ENCODE measurements around the gene COL4A6.

COL4A6 gene

DNA sequence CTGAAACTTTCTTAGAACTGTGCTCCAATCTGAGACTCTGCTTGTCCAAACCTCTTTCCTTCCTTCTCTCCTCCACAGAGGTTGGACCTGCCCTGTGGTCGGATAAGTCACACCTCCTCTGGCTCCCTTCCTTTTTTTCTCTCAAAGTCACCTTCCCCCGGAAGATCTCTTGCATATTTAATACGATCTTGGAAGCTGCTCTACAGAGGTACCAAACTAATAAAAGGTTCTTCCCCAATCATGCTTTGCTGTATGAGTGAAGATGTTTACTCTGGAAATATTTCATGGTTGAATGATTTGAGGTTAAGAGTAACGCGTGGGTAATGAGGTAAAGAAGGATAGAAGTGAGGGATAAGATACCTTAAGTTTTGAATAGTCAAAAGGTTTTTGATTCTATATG, 180.7 kb downstream of the COL4A6 start:
- DNase-seq (ENCODE audit: insufficient read length, low spot score) = no peak
- FAIRE-seq = no peak
- no peak for TF ChIP-seq POLR2A (IDR thresholded peaks at IDR 0.05; ENCODE audit: low read depth, low read length)

DNA sequence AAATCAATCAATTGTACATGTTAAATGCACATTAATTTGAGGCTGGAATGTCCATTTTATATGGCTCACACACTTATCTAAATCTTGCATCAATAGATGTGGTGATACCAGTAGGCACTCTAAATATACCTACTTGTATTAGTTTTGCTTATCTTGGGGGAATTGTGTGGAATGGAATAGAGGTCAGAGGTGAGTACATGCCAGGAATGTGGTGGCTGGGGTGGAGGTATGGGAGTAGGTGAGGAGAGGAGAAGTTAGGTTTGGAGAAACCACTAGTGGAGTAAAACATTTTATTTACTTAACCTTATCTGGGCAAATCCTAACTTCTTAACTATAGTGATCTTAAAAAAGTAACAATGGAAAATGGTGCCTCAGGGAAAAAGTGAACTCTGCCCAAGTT, 183.6 kb downstream of the COL4A6 start:
- no peak for FAIRE-seq
- TF ChIP-seq POLR2A (IDR thresholded peaks at IDR 0.05; ENCODE audit: low read depth, low read length) = no peak
- no peak for DNase-seq (ENCODE audit: insufficient read length, low spot score)

DNA sequence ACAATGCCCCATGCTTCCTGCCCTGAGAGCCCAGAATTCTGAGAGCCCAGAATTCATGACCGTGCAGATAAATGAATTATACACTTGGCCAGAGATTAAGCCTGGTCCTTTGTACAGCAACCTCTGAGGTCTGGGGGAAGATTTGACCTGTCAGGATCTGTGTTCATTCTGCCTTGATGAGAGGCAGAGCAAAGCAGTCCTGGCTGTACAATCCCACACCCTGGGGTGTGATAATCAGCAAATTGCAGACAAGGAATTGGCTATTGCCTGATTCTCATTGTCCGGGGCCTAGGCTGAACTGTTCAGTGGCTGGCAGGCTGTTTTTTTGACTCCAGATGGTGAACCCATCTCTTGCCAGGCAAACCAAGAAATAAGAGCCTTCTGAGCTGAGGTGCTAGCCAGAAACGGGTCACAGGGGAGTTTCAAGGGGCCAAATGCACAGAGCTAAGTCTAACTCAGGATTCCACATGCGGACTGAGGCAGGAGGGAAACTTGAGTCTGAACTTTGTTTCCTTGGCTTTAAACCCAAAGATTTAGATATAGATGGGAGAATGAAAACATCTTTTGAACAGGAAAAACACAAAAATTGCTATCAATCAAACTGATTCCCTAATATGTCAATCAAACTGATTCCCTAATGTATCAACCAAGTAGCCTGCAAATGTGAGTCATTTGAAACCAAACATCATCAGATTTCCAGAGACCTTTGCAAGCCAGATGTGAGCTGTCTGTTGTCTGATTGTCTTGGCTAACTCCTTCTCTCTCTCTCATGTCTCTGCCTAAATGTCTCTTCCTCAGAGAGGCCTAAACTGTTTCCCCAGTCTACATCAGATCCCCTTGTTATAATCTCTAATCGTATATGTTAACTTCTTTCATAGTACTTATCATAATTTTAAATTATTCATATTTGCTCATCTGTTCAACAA, 187.3 kb downstream of the COL4A6 start:
- FAIRE-seq (no peak), DNase-seq (ENCODE audit: insufficient read length, low spot score) (no peak)
- TF ChIP-seq POLR2A (IDR thresholded peaks at IDR 0.05; ENCODE audit: low read depth, low read length) = no peak

DNA sequence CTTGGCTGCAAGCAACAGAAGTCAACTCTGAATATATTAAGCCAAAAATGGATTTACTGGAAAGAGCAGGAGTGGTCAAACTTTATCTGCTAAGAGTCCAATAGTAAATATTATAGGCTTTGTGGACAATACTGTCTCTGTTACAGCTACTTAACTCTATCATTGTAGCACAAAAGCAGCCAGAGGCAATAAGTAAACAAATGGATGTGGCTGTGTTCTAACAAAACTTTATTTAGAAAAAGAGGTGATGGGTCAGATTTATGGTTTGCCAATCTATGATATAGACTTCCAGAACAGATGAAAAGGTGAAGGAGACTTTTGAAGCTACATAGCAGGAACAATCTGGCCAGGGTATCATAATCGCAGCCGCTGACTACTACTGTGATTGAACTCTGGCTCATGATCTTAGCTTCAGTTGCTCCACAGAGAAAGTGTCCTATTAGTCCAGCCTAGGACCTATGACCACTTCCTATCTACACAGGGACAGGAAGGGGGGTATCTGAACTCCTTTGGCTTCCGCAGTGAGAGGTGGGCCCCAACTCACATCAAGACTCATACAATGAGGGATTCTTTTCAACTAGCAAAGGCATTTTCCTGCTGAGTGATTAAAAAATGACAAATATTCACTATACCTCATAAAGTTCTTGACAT, 191.8 kb downstream of the COL4A6 start:
- TF ChIP-seq POLR2A (IDR thresholded peaks at IDR 0.05; ENCODE audit: low read depth, low read length) = no peak
- FAIRE-seq (no peak), DNase-seq (ENCODE audit: insufficient read length, low spot score) (no peak)

DNA sequence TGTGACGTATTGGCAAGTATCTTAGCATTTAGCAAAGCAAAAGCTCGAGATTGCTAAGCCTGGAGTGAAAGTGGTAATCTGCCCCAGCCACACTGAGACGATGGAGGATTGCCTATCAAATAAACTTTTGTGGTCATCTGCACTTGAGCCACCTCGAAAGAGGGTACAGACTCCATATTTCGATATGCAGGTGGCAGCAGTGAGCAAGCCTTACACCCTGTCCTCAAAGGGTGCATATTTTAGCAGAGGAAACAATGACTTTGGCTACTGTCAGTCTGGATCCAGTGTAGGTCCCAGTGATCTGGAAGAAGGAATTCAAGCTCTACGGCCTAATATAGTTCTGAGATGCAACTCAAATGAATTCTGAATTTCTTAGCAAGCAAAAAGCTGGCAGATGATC, 192.8 kb downstream of the COL4A6 start:
- no peak for DNase-seq (ENCODE audit: insufficient read length, low spot score)
- TF ChIP-seq POLR2A (IDR thresholded peaks at IDR 0.05; ENCODE audit: low read depth, low read length) = no peak

DNA sequence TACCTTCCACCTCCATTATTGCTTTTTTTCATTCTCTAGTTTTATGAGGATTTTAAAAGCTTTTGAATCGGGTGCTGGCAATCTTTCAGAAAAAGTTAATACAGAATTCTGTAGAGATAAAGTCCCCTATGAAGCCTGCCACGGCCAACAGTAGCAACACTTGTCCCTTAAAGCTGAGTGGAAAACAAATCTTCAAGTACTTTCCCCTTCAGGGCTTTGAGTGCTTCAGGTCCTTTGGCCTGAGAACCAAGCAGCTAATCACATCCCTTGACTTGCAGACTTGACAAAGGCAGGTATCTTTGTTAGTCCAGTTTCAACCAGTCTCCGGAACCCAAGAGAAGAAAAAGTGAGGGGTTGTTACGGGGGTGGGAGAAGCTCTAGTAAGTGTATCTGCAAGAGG, 202.2 kb downstream of the COL4A6 start:
- FAIRE-seq = no peak
- no peak for TF ChIP-seq POLR2A (IDR thresholded peaks at IDR 0.05; ENCODE audit: low read depth, low read length)
- DNase-seq (ENCODE audit: insufficient read length, low spot score) = no peak

More for the DNA sequence above, 192.8 kb downstream of the COL4A6 start:
- FAIRE-seq = no peak

DNA sequence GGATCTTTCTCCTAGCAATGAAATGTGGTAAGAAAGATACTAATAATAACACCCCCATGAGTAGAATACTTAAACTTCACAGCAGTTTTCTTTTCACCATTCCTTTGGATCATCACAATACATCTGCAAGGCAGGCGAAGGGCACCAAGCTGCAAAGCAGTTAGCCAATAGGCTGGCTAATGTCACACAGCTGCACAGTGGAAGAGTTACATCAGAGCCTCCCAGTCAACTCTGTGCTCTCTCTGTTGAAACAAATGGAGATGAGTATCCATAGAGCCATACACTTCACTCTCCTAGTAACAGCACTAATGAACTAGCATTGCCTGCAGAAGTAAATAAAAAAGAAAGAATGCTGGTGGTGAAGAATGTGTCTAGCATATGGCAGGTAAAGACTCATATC, 207.6 kb downstream of the COL4A6 start:
- TF ChIP-seq POLR2A (IDR thresholded peaks at IDR 0.05; ENCODE audit: low read depth, low read length) = no peak
- FAIRE-seq (no peak), DNase-seq (ENCODE audit: insufficient read length, low spot score) (no peak)

DNA sequence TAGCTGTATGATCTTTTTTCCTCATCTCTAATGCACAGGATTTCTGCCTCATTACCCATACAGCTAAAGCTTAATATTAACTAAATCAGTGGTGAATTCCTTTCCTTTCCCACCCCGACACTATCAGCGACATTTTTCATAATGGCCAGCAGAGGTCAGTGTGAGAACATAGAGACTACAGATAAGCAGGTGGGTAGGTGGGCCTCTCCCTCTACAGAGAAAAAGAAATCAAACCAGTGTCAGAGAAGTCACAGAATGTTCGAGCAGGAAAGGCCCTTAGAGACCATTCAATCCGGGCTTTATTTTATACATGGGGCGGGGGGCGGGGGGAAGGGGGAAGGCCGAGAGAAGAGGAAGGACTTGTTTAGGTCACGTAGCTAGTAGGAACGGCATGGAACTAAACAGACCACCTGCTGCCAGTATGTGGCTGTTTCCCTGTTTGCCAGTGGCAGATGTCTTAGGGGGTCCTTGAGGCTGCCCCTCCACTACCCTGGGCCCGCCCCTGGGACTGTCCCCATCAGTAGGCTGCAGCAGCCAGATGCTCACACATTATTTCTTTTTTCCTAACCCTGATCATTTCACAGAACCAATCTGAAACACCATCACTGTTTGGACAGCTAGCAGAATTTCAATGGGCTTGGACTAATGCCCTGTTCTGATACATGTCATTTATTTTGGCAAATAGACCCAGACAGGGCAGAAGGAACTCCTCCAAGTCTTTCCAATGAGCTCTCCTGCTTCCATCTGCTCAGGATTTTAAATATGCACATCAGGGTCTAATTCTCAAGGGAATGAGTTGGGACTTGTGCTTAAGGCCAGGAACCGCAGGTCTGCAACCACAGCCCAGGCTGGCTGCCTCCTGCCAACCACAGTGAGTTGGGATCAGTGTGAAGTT, 213.2 kb downstream of the COL4A6 start:
- FAIRE-seq = peak; percentile 69
- DNase-seq (ENCODE audit: insufficient read length, low spot score) = peak; percentile 35
- TF ChIP-seq POLR2A (IDR thresholded peaks at IDR 0.05; ENCODE audit: low read depth, low read length) = no peak

DNA sequence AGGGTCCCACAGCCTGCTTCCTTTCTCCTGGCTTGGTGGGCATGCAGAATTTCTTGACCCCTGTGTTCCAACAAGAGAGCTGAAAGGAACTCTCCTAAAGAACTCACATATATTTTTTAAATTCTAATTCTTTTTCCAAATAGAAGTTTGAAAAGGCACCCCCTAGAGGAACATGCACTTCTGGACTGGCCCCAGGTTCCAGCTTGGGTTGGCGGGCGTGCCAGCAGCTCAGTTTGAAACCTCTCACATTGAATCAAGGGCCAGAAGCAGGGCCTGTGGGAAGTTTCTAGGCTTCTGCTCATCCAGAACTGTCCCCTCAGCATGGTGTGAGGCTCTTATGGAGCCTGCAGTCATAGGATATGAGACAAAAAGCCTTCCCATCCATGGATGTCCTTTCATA, 214.0 kb downstream of the COL4A6 start:
- no peak for FAIRE-seq

DNA sequence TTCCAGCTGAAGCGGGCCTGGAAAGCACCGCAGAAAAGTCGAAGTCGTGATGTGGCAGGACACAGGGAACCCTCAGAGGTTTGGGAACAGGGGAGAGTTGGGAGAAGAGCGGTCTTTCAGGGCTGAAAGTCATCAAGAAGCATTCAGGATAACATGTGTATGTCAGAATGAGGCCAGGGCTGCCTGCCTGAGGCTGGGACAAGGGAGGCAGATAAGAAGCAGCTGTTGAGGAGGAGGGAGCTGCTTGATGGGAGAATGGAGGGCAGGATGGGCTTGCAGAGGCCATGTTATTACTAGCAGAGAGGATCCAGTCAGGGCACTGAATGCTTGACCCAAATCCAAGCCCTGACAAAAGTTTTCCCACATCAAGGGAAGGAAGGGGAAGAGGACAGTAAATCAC, 214.6 kb downstream of the COL4A6 start:
- FAIRE-seq = no peak
- TF ChIP-seq POLR2A (IDR thresholded peaks at IDR 0.05; ENCODE audit: low read depth, low read length) = no peak
- no peak for DNase-seq (ENCODE audit: insufficient read length, low spot score)

More for the DNA sequence above, 214.0 kb downstream of the COL4A6 start:
- DNase-seq (ENCODE audit: insufficient read length, low spot score) = no peak
- no peak for TF ChIP-seq POLR2A (IDR thresholded peaks at IDR 0.05; ENCODE audit: low read depth, low read length)

DNA sequence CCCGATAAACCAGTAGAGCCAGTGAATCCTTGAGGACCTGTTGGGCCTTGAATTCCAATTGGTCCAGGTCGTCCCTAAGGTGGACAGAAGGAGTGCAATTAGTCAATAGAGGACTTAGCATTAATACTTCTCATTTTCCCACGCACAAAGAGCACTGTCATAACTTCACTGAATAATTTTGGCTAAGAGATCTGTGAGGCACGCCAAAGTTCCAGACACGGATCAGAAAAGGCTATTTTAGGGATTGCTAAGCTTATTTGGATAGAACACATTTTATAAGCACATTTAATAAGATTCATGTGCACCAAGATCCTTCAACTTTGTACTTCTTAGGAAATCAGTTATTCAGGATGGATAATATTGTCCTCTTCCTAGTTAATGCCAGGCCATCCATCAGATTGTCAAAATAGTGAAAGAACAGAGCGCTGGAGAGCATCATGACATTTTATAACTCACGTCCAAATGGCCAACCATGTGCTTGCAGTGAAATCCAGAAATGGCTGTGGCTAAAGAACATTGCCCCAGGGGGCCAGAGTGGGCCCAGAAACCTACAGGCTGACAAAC, 216.8 kb downstream of the COL4A6 start:
- no peak for FAIRE-seq
- TF ChIP-seq POLR2A (IDR thresholded peaks at IDR 0.05; ENCODE audit: low read depth, low read length) = no peak

DNA sequence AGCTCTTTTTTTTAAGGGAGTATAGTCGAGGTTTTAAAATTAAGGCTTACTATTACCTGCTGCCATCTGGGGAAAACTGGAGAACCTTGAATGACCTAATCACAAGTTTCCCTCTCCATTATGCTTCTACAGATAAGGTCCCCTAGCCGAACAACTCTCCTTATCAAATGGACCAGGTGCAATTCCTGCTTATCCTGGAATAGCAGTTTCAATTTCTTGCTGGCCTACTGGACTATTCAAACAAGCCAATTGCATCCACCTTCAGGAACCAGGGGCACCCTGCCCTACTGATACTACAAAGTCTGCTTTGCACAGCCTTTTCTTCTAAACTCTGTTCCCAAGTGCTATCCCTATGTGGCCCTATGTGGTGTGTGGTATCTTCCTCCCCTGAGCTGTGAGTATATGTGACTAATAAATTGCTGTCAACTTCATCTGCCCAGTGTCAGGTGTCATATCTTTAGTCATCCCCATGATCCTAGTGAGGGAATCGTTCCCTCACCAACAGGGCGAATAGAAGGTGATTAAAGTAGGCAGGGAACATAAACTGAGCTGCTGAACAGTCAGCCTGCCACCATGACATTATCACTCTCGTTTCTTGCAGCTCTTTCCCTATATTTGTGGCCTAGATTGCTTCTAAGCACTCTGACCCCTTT, 218.1 kb downstream of the COL4A6 start:
- TF ChIP-seq POLR2A (IDR thresholded peaks at IDR 0.05; ENCODE audit: low read depth, low read length) = no peak
- no peak for FAIRE-seq
- DNase-seq (ENCODE audit: insufficient read length, low spot score) = no peak

More for the DNA sequence above, 216.8 kb downstream of the COL4A6 start:
- DNase-seq (ENCODE audit: insufficient read length, low spot score) = no peak

DNA sequence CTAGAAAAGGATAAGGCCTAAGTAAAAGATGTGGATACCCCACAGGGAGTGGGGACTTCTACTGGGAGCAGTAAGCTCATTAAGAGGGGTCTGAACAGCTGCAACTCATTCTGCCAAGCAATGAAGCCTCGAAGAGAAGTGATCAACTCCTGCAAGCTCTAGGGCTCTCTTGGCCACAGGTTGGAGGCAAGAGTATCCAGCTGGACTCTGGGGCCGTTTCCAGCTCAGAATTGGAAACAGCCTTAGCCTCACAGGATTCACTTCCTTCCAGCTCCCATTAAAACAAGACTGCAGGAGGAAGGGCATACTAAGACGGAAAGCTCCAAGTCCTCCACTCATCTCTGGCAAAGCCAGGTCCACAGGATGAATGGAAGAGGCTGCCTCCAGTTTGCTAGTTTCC, 220.3 kb downstream of the COL4A6 start:
- DNase-seq (ENCODE audit: insufficient read length, low spot score) (no peak), FAIRE-seq (no peak)
- TF ChIP-seq POLR2A (IDR thresholded peaks at IDR 0.05; ENCODE audit: low read depth, low read length) = no peak
